Uterus (tissue), 2 donors: ENCODE data around the gene FNDC1.

Source experiments
- POLR2A ChIP-seq, 2 donors: fragments of 450-650 bp; IDR thresholded peaks; one replicate each; pipeline ENCODE4 v1.6.1; 2016; ENCODE audit warnings: antibody characterized with exemption in 2 of 2, mild to moderate bottlenecking in 1 of 2, moderate library complexity in 1 of 2
- TF ChIP-seq, protein P1 (sequence below), 4 experiments: fragments of 200-600 bp in 2 of 4; fragments of 450-650 bp in 2 of 4; sonication (generic) in 2 of 4; IDR thresholded peaks; one replicate each; pipeline ENCODE4 v1.5.1; 2016 to 2019; ENCODE audit warnings: antibody characterized with exemption in 4 of 4, mild to moderate bottlenecking in 2 of 4, moderate library complexity in 1 of 4

DNA sequence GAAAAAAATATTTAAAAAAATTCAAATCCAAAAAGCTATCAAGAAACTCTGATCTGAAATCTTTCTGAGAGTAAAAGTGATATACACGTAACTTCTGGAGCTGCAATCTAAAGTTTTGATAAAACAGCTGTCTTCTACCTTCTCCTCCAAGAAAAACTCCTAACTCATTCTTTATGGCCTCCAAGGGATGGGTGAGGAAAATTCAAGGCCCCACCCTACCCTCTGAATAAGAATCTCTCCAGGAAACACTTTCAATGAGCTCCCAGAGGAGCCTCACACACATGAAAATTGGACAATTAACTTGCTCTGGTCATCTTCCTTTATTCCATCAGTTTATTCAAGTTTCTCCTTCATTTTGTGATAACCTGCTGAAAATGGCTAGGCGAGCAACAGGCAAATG, 93.4 kb downstream of the FNDC1 start:
- TF ChIP-seq, protein P1, sequence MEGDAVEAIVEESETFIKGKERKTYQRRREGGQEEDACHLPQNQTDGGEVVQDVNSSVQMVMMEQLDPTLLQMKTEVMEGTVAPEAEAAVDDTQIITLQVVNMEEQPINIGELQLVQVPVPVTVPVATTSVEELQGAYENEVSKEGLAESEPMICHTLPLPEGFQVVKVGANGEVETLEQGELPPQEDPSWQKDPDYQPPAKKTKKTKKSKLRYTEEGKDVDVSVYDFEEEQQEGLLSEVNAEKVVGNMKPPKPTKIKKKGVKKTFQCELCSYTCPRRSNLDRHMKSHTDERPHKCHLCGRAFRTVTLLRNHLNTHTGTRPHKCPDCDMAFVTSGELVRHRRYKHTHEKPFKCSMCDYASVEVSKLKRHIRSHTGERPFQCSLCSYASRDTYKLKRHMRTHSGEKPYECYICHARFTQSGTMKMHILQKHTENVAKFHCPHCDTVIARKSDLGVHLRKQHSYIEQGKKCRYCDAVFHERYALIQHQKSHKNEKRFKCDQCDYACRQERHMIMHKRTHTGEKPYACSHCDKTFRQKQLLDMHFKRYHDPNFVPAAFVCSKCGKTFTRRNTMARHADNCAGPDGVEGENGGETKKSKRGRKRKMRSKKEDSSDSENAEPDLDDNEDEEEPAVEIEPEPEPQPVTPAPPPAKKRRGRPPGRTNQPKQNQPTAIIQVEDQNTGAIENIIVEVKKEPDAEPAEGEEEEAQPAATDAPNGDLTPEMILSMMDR (IDR thresholded peaks at IDR 0.05) = no peak
- TF ChIP-seq POLR2A (IDR thresholded peaks at IDR 0.05) = no peak
